GM18858 (cell line): ENCODE measurements around the gene TRAK1.

Experiments
- ATAC-seq: cut with Tn5 transposase; IDR thresholded peaks from one replicate; pipeline ENCODE4 v1.9.1; 2021; ENCODE audit not compliant: unreplicated experiment

TRAK1 gene

DNA sequence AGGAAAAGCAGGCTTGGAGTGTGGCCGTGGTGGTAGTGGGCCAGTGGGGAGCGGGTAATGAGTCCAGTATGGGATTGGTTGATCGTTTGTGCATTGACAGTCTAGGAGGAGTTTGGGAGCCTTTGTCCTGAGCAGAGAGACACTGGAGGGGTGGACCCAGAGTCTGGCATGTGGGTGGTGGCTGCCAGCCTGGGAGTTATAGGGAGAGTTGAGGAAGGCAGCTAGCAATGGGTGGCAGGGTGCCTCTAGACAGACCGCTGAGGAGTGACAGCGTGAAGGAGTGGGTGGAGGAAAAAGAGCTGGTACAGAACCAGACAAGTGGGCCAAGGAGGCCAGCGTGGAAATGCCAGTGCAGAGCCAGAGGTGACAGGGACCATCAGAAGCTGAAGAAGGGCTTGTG, 176.7 kb downstream of the TRAK1 start:
- ATAC-seq = no peak

DNA sequence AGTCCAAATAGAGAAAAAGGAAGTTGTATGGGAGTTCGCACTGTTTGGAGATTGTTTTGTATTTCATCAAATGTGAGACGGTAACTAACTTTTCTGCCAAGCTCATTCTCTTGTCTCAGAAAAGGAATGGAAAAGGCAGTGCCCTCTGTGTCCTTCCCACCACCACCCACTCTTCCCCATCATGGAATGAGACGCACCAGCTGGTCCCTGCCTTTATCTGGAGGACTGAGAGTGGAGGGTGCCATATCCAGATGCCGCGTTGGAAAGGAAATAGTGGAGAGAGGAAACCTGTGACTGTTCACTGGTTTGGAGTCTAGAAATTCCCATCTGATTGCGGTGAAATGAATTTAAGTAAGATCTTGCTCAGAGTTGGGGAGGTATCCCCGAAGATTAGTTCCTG, 178.5 kb downstream of the TRAK1 start:
- ATAC-seq = no peak

DNA sequence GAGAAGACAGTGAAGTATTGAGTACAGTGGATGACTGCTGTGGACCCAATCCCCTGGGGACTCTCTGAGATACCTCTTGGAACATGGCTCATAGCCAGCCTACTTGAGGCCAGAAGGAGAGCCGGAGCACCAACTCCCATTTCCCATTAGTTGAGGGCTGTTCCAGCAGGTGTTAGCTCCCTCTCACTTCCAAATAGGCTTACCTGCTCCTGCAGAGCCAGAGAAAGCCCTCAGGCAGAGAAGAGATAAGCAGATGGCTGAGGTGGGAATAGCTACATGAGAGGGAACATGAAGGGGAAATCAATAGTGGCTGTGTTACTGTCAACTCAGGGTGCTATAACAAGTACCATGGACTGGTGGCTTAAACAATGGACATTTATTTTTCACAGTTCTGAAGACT, 179.4 kb downstream of the TRAK1 start:
- ATAC-seq = no peak

DNA sequence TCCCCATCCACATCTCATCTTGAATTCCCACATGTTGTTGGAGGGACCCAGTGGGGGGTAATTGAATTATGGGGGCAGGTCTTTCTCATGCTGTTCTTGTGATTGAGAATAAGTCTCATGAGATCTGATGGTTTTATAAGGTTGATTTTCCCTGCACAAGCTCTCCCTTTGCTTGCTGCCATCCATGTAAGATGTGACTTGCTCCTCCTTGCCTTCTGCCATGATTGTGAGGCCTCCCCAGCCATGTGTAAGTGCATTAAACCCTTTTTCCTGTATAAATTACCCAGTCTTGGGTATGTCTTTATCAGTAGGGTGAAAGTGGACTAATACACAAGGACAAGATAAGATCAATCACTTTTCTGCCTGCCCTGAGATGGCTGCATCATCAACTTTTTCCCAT, 180.6 kb downstream of the TRAK1 start:
- no peak for ATAC-seq

DNA sequence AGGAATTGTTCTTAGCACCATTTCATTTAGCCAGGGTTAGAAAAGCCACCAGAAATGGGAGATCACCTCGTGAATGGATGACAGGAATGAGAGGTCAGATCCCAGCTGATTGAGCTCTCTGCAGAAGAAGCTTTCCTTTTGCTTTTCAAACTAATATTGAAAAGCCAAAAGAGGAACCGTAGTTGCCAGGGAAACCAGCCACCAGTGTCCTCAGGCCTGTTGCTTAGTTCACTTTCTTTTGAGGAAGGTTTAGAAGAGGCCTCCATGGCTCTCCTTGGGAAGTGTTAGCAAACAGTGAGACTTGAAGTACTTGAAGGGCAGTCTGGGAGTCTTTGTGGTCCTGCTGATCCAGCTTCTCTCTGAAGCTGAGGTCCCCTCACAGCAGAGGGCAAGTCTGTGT, 182.2 kb downstream of the TRAK1 start:
- ATAC-seq = no peak

DNA sequence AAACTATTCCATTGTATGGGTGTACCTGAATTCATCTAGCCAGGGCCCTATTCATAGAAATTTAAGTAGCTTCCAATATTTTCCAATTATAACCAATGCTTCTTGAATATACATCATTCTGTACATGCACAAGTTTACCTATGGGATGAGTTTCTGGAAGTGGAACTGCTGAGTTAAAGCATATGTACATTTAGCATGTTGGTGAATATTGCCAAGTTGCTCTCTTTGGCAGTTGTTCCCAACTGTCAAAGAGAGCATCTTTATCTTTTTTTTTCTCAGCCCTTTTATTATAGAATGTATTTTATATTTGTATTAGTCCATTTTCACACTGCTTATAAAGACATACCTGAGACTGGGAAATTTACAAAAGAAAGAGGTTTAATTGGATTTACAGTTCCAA, 183.1 kb downstream of the TRAK1 start:
- ATAC-seq = no peak

DNA sequence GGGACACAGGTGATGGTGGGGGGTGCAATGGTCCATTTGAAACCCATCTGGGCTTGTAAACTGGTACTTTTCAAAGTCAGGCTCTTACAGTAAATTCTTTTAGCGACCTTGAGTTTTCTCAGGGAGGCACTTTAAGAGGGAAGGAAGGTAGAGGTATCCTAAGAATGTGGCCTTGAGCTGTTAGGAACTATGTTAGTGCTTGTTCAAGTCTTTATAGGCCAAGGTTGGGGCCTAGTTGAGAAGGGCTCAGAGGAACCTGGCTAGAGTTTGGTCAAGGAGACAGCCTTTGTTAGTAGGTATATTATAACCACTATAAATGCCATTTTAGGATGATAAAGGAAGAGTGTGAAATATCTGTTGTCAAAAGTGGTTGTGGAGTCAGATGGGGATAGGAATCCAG, 184.1 kb downstream of the TRAK1 start:
- no peak for ATAC-seq
